ENCODE measurements around the gene CARD14. TPM values are rescaled to one million over a fixed set of nuclear protein-coding genes. Genes with fewer than 3 reads are reported as not detected.

The CARD14 gene
- polyA plus RNA-seq, 1 experiment = not detected

GRCh38 chr17:80214012-80214877, 44.4 kb downstream of the CARD14 start:
- ChIA-PET POLR2A (no interaction called here), CTCF (no interaction called here)
- no peak for DNase-seq (ENCODE audit: low read depth, low spot score)
- H3K4me3 ChIP-seq (ENCODE audit: low read depth, low read length) = no peak overlapping the region
- H3K27me3 ChIP-seq (ENCODE audit: control insufficient read depth, insufficient read depth, low read length) = no peaks in the 10 kb centered on the region
- H3K27ac ChIP-seq (ENCODE audit: low read depth, low read length) = no peak overlapping the region
- H3K9me3 ChIP-seq (ENCODE audit: control insufficient read depth, insufficient read depth, low read length) = no peaks in the 10 kb centered on the region; the same call in 1 of the 2 replicates
- TF ChIP-seq CTCF (IDR thresholded peaks at IDR 0.05; ENCODE audit: low read depth, low read length) = no peak

GRCh38 chr17:80214878-80215210, 45.0 kb downstream of the CARD14 start:
- Histone ChIP-seq H3K27me3 (ENCODE audit: control insufficient read depth, insufficient read depth, low read length) (no peaks in the 10 kb centered on the region), H3K4me3 (ENCODE audit: low read depth, low read length) (no peak overlapping the region), H3K27ac (ENCODE audit: low read depth, low read length) (no peak overlapping the region), H3K9me3 (ENCODE audit: control insufficient read depth, insufficient read depth, low read length) (no peaks in the 10 kb centered on the region; the same call in 1 of the 2 replicates)
- ChIA-PET CTCF (no interaction called here), POLR2A (no interaction called here)
- DNase-seq (ENCODE audit: low read depth, low spot score) = no peak
- TF ChIP-seq CTCF (IDR thresholded peaks at IDR 0.05; ENCODE audit: low read depth, low read length) = no peak

GRCh38 chr17:80216473-80217456, 46.9 kb downstream of the CARD14 start:
- no peaks in the 10 kb centered on the region; the same call in 1 of the 2 replicates for H3K9me3 ChIP-seq (ENCODE audit: control insufficient read depth, insufficient read depth, low read length)
- no peaks in the 10 kb centered on the region for H3K27me3 ChIP-seq (ENCODE audit: control insufficient read depth, insufficient read depth, low read length)
- no peak overlapping the region for H3K4me3 ChIP-seq (ENCODE audit: low read depth, low read length)
- no peak for DNase-seq (ENCODE audit: low read depth, low spot score)
- no peak overlapping the region for H3K27ac ChIP-seq (ENCODE audit: low read depth, low read length)
- POLR2A ChIA-PET = no interaction called here
- CTCF ChIA-PET = no interaction called here
- TF ChIP-seq CTCF (IDR thresholded peaks at IDR 0.05; ENCODE audit: low read depth, low read length) = no peak

DNA sequence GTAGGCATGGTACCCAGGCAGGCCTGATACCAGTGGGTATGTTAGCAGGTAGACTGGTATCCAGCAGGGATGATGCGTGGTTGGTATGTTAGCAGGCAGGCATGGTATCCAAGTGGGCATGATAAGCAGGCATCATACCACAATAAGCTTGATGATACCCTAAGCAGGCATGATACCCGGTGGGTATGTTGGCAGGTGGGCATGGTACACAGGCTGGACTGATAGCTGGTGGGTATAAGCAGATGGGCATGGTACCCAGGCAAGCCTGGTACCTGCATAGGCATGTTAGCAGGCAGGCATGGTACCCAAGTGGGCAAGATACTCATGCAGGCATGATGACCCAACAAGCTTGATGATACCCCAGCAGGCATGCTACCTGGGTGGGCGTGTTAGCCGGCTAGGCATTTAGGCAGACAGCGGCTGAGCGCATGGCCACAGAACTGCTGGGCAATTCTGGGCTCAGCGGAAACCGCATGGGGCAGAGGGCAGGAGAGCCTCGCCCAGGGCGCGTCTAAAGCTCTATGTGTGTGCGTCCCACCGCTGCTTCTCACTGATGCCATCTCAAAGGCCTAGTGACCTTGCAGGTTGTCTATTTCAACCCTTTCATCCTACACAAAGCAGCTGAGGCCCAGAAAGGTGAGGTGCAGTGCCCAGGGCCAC, 48.0 kb downstream of the CARD14 start:
- TF ChIP-seq CTCF (IDR thresholded peaks at IDR 0.05; ENCODE audit: low read depth, low read length) = no peak
- POLR2A ChIA-PET = no interaction called here
- Histone ChIP-seq H3K4me3 (ENCODE audit: low read depth, low read length) (no peak overlapping the region), H3K9me3 (ENCODE audit: control insufficient read depth, insufficient read depth, low read length) (no peaks in the 10 kb centered on the region; the same call in 1 of the 2 replicates), H3K27ac (ENCODE audit: low read depth, low read length) (no peak overlapping the region), H3K27me3 (ENCODE audit: control insufficient read depth, insufficient read depth, low read length) (no peaks in the 10 kb centered on the region)
- no peak for DNase-seq (ENCODE audit: low read depth, low spot score)
- CTCF ChIA-PET = interaction anchor here (0.7 to 1.2 kb wide), 3 partner anchors 23 to 116 kb away, joined by 3 to 4 read pairs (median 3); partner anchors contain the start of gene GAA

Data from AG04450 (cell line).